ENCODE data around the gene CELSR2. TPM values are rescaled to one million over a fixed set of nuclear protein-coding genes. Genes with fewer than 3 reads are reported as not detected.

The CELSR2 gene
- total RNA-seq, 4 donors from 2014 or later = 14.0 to 16.7 (median 16.3) TPM

- WGBS, 2 donors = 74 to 84% methylated on average over 3 of the region's 3 CpGs
- H3K4me3 ChIP-seq = no peak overlapping the region
- no peak overlapping the region for H3K27ac ChIP-seq
- peaks cover 0 to 48% (median 11%) of the 10 kb centered on the region in 3 donors for H3K36me3 ChIP-seq
- peaks cover 0 to 14% (median 0%) of the 10 kb centered on the region in 4 donors for H3K4me1 ChIP-seq
- no peaks in the 10 kb centered on the region for H3K9me3 ChIP-seq
- H3K27me3 ChIP-seq = no peaks in the 10 kb centered on the region
- DNase-seq (ENCODE audit: low spot score in 2 of 2) = no peak
- TF ChIP-seq POLR2A (IDR thresholded peaks at IDR 0.05) (no peak), EP300 (IDR thresholded peaks at IDR 0.05) (no peak), CTCF (IDR thresholded peaks at IDR 0.05) (no peak)
Observed at GRCh38 chr1:109225308-109225707, 24.0 kb upstream of the CELSR2 start.

- TF ChIP-seq CTCF (IDR thresholded peaks at IDR 0.05) (no peak), EP300 (IDR thresholded peaks at IDR 0.05) (no peak), POLR2A (IDR thresholded peaks at IDR 0.05) (no peak)
- Histone ChIP-seq H3K27ac (no peak overlapping the region), H3K4me3 (no peak overlapping the region), H3K27me3 (no peaks in the 10 kb centered on the region), H3K36me3 (peaks cover 0 to 54% (median 11%) of the 10 kb centered on the region in 3 donors), H3K9me3 (no peaks in the 10 kb centered on the region), H3K4me1 (peaks cover 0 to 14% (median 0%) of the 10 kb centered on the region in 4 donors)
- no peak for DNase-seq (ENCODE audit: low spot score in 2 of 2)
- WGBS, 2 donors = 90% methylated on average over 5 of the region's 5 CpGs
Observed at GRCh38 chr1:109225711-109226445, 23.5 kb upstream of the CELSR2 start.

GRCh38 chr1:109228167-109228566 is 21.2 kb upstream of the CELSR2 start:
- no peak for DNase-seq (ENCODE audit: low spot score in 2 of 2)
- Histone ChIP-seq H3K4me1 (peaks cover 0 to 14% (median 0%) of the 10 kb centered on the region in 4 donors), H3K36me3 (peaks cover 0 to 69% (median 22%) of the 10 kb centered on the region in 3 donors), H3K27ac (no peak overlapping the region), H3K27me3 (no peaks in the 10 kb centered on the region), H3K4me3 (no peak overlapping the region), H3K9me3 (no peaks in the 10 kb centered on the region)
- TF ChIP-seq EP300 (IDR thresholded peaks at IDR 0.05) = no peak
- no peak for TF ChIP-seq POLR2A (IDR thresholded peaks at IDR 0.05)
- no peak for TF ChIP-seq CTCF (IDR thresholded peaks at IDR 0.05)
- 58 to 61% methylated on average over 3 of the region's 3 CpGs for WGBS, 2 donors

GRCh38 chr1:109229531-109230127 is 19.7 kb upstream of the CELSR2 start:
- peaks cover 0 to 76% (median 22%) of the 10 kb centered on the region in 3 donors for H3K36me3 ChIP-seq
- no peak for DNase-seq (ENCODE audit: low spot score in 2 of 2)

More at GRCh38 chr1:109229531-109230127, 19.7 kb upstream of the CELSR2 start:
- Histone ChIP-seq H3K9me3 (no peaks in the 10 kb centered on the region), H3K4me1 (peaks cover 0 to 11% (median 0%) of the 10 kb centered on the region in 4 donors), H3K4me3 (no peak overlapping the region), H3K27ac (no peak overlapping the region), H3K27me3 (no peaks in the 10 kb centered on the region)
- WGBS, 2 donors = 53 to 63% methylated on average over 10 to 13 of the region's 13 CpGs
- TF ChIP-seq CTCF (IDR thresholded peaks at IDR 0.05) = no peak
- TF ChIP-seq POLR2A (IDR thresholded peaks at IDR 0.05) = no peak
- no peak for TF ChIP-seq EP300 (IDR thresholded peaks at IDR 0.05)
